Right lobe of liver (tissue), 6 donors: ENCODE data around the gene TNFRSF1A. TPM values are rescaled to one million over a fixed set of nuclear protein-coding genes. Genes with fewer than 3 reads are reported as not detected.
"Not testable (repeated sequence)": the region's sequence is repeated elsewhere in the genome, so short reads cannot be mapped to it uniquely, and the experiment has no call there.

ENCODE experiments used
- ATAC-seq, 4 donors: fragments of 200-7000 bp; cut with Tn5 transposase; one replicate each; pipeline ENCODE4 v1.9.1; 2020; ENCODE audit warnings: mild to moderate bottlenecking in 4 of 4, moderate library complexity in 4 of 4
- DNase-seq, 3 donors: peaks; one replicate each; pipeline ENCODE4 v3.0.0-alpha.2; 2020
- H3K27ac ChIP-seq, 3 donors: fragments of 200-600 bp; one replicate each; pipeline ENCODE4 v1.8.0; 2022
- H3K27me3 ChIP-seq, 2 donors: fragments of 200-600 bp; one replicate each; pipeline ENCODE4 v1.8.0; 2022
- H3K36me3 ChIP-seq, 4 donors: fragments of 200-600 bp; sonication (generic) in 1 of 4; one replicate each; pipeline versions ENCODE4 v1.5.1 to v1.8.0; 2017 to 2022; ENCODE audit warnings: control low read depth in 1 of 4
- H3K4me1 ChIP-seq, 4 donors: fragments of 200-600 bp; sonication (generic) in 1 of 4; one replicate each; pipeline versions ENCODE4 v1.5.1 to v1.8.0; 2017 to 2022; ENCODE audit warnings: control low read depth in 1 of 4
- H3K4me3 ChIP-seq, 3 donors: fragments of 200-600 bp; one replicate each; pipeline ENCODE4 v1.8.0; 2022
- H3K9me3 ChIP-seq, 4 donors: fragments of 200-600 bp; sonication (generic) in 1 of 4; one replicate each; pipeline versions ENCODE4 v1.5.1 to v1.8.0; 2017 to 2022; ENCODE audit warnings: control low read depth in 1 of 4
- CTCF ChIP-seq, 4 donors: fragments of 200-600 bp in 3 of 4; fragments of 450-650 bp in 1 of 4; IDR thresholded peaks; one replicate each; pipeline versions ENCODE4 v1.5.1 to v1.8.0; 2016 to 2022; ENCODE audit warnings: antibody characterized with exemption in 4 of 4, mild to moderate bottlenecking in 2 of 4
- POLR2A ChIP-seq: fragments of 450-650 bp; IDR thresholded peaks from one replicate; pipeline ENCODE4 v1.6.1; 2017; ENCODE audit warnings: antibody characterized with exemption, mild to moderate bottlenecking
- WGBS: methylation state at CpG from one replicate; pipeline ENCODE4 v1.1.6; 2018; ENCODE audit warnings: low coverage, low lambda C conversion rate; ENCODE audit not compliant: insufficient coverage; ENCODE audit errors: missing lambda C conversion rate; 5-methylcytosine and 5-hydroxymethylcytosine counted together
- intact Hi-C, 2 donors: fragments of 100-400 bp; cut with DNase I; formaldehyde crosslinking; loops; one replicate each; pipeline versions ENCODE4 v1.11.2 to v1.14.1; 2022
- total RNA-seq, 6 experiments: library from RNA; depleted of rRNA in 2 of 6; stranded (reverse); fragments of >200 nt in 2 of 6; fragmentation: NEBNext Ultra II Directional in 3 of 6; extraction: Animal tissue kit (Norgen Biotek cat#: 25700) in 3 of 6; gene quantifications; one replicate each; pipeline versions ENCODE4 v1.1.0 to v1.2.4, GENCODE V29; 2016 to 2023
- donor health status: DM: no; HTN: yes; CAD: no.
- donor health status: DM: no; HTN: no; CAD: no.
- donor health status: DM: no; HTN: no; CAD: no.
- donor health status: DM: no; HTN: yes; CAD: no.
- donor health status: DM: no; HTN: yes; CAD: no.

The TNFRSF1A gene
- total RNA-seq, 6 experiments from 2014 or later: 70.6 to 199 (median 117) TPM

GRCh38 chr12:6294156-6295093 is 47.5 kb downstream of the TNFRSF1A start:
- no peaks in the 10 kb centered on the region for H3K27me3 ChIP-seq
- intact Hi-C loops: no loop called here
- peak in 1 of 3 donors; percentile 2 for DNase-seq
- H3K4me3 ChIP-seq: no peak overlapping the region
- peak overlapping the region in 2 of 3 donors; percentile 26 to 59 for H3K27ac ChIP-seq
- H3K36me3 ChIP-seq: no peaks in the 10 kb centered on the region
- H3K9me3 ChIP-seq: no peaks in the 10 kb centered on the region
- TF ChIP-seq CTCF (IDR thresholded peaks at IDR 0.05) (no peak), POLR2A (no peak)
- H3K4me1 ChIP-seq: peaks cover 0 to 40% (median 12%) of the 10 kb centered on the region in 4 donors
- WGBS: 34% methylated on average over 5 of the region's 5 CpGs
- peak; percentile 68 to 81 (median 74) for ATAC-seq

DNA sequence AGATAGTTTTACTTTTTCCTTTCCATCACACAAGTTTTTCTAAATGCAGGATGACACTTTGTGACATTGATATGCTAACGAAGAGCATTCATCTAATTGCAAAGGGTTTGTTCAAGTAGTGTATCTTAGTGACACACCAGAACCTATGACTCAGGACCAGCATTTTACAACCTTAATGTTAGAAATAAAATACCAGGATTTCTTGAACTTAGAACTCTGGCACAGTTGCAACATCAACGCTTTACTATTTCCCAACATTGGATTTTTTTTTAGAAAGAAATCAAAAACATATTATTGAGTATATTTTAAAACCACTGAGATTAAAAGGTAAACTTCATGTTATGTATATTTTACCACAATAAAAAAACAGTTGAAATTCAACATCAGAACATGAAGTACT is 49.3 kb downstream of the TNFRSF1A start:
- TF ChIP-seq CTCF (IDR thresholded peaks at IDR 0.05): no peak
- TF ChIP-seq POLR2A: no peak
- Histone ChIP-seq H3K36me3 (no peaks in the 10 kb centered on the region), H3K27me3 (no peaks in the 10 kb centered on the region), H3K9me3 (no peaks in the 10 kb centered on the region), H3K27ac (peak overlapping the region; percentile 4 to 59 (median 19)), H3K4me1 (peaks cover 0 to 40% (median 12%) of the 10 kb centered on the region in 4 donors), H3K4me3 (no peak overlapping the region)
- intact Hi-C loops: no loop called here
- ATAC-seq (peak; percentile 57 to 67 (median 61)), DNase-seq (no peak)
- 26% methylated on average over 2 of the region's 2 CpGs for WGBS

GRCh38 chr12:6289906-6290305 is 52.0 kb downstream of the TNFRSF1A start:
- intact Hi-C loops: not testable (repeated sequence)
- DNase-seq: peak in 1 of 3 donors; percentile 23

GRCh38 chr12:6289081-6289480 is 52.8 kb downstream of the TNFRSF1A start:
- H3K4me3 ChIP-seq, ATAC-seq, H3K36me3 ChIP-seq, H3K9me3 ChIP-seq, H3K27ac ChIP-seq, H3K27me3 ChIP-seq, intact Hi-C loops: not testable (repeated sequence)
- DNase-seq: peak in 1 of 3 donors; percentile 27
- H3K4me1 ChIP-seq: peaks cover 0 to 23% (median 5%) of the 10 kb centered on the region in 4 donors
- 91% methylated on average over 8 of the region's 10 CpGs for WGBS

More at GRCh38 chr12:6289906-6290305, 52.0 kb downstream of the TNFRSF1A start:
- not testable (repeated sequence) for H3K4me3 ChIP-seq, H3K36me3 ChIP-seq, ATAC-seq, H3K27ac ChIP-seq, H3K9me3 ChIP-seq, H3K27me3 ChIP-seq
- 94% methylated on average over 7 of the region's 25 CpGs for WGBS
- peaks cover 0 to 31% (median 8%) of the 10 kb centered on the region in 4 donors for H3K4me1 ChIP-seq

- Histone ChIP-seq H3K4me1 (peaks cover 0 to 14% (median 2%) of the 10 kb centered on the region in 4 donors), H3K4me3 (no peak overlapping the region), H3K9me3 (no peaks in the 10 kb centered on the region), H3K27ac (no peak overlapping the region), H3K27me3 (no peaks in the 10 kb centered on the region), H3K36me3 (no peaks in the 10 kb centered on the region)
- no peak for DNase-seq
- no peak for ATAC-seq
- no peak for TF ChIP-seq POLR2A
- no peak for TF ChIP-seq CTCF (IDR thresholded peaks at IDR 0.05)
- 92% methylated on average over 2 of the region's 5 CpGs for WGBS
- intact Hi-C loops: no loop called here
Measured at GRCh38 chr12:6288235-6288634, 53.6 kb downstream of the TNFRSF1A start.
